CD4-positive, alpha-beta T cell (primary cell): ENCODE results near the gene SIRPB2. TPM values are rescaled to one million over a fixed set of nuclear protein-coding genes. Genes with fewer than 3 reads are reported as not detected.

Source experiments
- ATAC-seq: fragments of 200-7000 bp; cut with Tn5 transposase; one replicate; pipeline ENCODE4 v1.10.0; 2022; ENCODE audit warnings: mild to moderate bottlenecking; ENCODE audit not compliant: poor library complexity
- CTCF ChIA-PET: fragments of 350-600 bp; sonication (Branson Sonifier 250); formaldehyde crosslinking; loops from one replicate; lab custom pipeline; 2021; ENCODE audit warnings: antibody characterized with exemption, inconsistent platforms; lab: Charles Lee
- POLR2A ChIA-PET: fragments of 350-600 bp; sonication (Branson Sonifier 250); formaldehyde crosslinking; loops from one replicate; lab custom pipeline; 2021; ENCODE audit warnings: antibody characterized with exemption, inconsistent platforms; lab: Charles Lee
- DNase-seq, 14 experiments: peaks; one replicate each; pipeline ENCODE4 v3.0.0-alpha.2; 2013 to 2020; ENCODE audit warnings: mixed read lengths in 2 of 14
- H3K27ac ChIP-seq, 2 donors: one replicate each; pipeline versions ENCODE4 v1.5.1 to v1.7.0; 2013; ENCODE audit warnings: low read length in 2 of 2, low read depth in 1 of 2, mild to moderate bottlenecking in 1 of 2
- H3K27me3 ChIP-seq, 2 experiments: 1 replicate in 1 of 2; 2 replicates in 1 of 2; pipeline versions ENCODE4 v1.6.1 to v1.7.0; 2013; ENCODE audit warnings: low read length in 2 of 2, control low read depth in 1 of 2, mild to moderate bottlenecking in 1 of 2, moderate library complexity in 1 of 2; ENCODE audit not compliant: insufficient read depth in 2 of 2, control insufficient read depth in 1 of 2
- H3K36me3 ChIP-seq: one replicate; pipeline ENCODE4 v1.6.1; 2013; ENCODE audit warnings: low read length, control low read depth; ENCODE audit not compliant: insufficient read depth
- H3K4me1 ChIP-seq: one replicate; pipeline ENCODE4 v1.6.1; 2013; ENCODE audit warnings: low read length, control low read depth; ENCODE audit not compliant: insufficient read depth
- H3K4me3 ChIP-seq: one replicate; pipeline ENCODE4 v1.5.1; 2013; ENCODE audit warnings: mild to moderate bottlenecking, low read length, moderate library complexity
- H3K9me3 ChIP-seq, 2 experiments: 1 replicate in 1 of 2; 2 replicates in 1 of 2; pipeline versions ENCODE4 v1.6.1 to v1.7.0; 2013; ENCODE audit warnings: low read length in 2 of 2, mild to moderate bottlenecking in 2 of 2, control low read depth in 1 of 2, moderate library complexity in 1 of 2; ENCODE audit not compliant: control insufficient read depth in 1 of 2, insufficient read depth in 1 of 2
- H3K27ac Mint-ChIP-seq: one replicate; pipeline ENCODE4 v1.8.0; 2020; ENCODE audit warnings: mixed read lengths
- H3K27me3 Mint-ChIP-seq: one replicate; pipeline ENCODE4 v1.8.0; 2021; ENCODE audit warnings: mixed read lengths
- H3K36me3 Mint-ChIP-seq: one replicate; pipeline ENCODE4 v1.8.0; 2021; ENCODE audit warnings: low read depth, mixed read lengths
- H3K4me1 Mint-ChIP-seq: one replicate; pipeline ENCODE4 v1.8.0; 2021; ENCODE audit warnings: low read depth, mixed read lengths
- H3K4me3 Mint-ChIP-seq: one replicate; pipeline ENCODE4 v1.8.0; 2020; ENCODE audit warnings: mild to moderate bottlenecking, mixed read lengths
- H3K9me3 Mint-ChIP-seq: one replicate; pipeline ENCODE4 v1.8.0; 2020; ENCODE audit warnings: mixed read lengths
- CTCF ChIP-seq: fragments of 200-600 bp; IDR thresholded peaks from one replicate; pipeline ENCODE4 v1.8.0; 2022; ENCODE audit warnings: antibody characterized with exemption, mild to moderate bottlenecking
- intact Hi-C, 2 experiments: fragments of 100-400 bp; cut with DNase I in 1 of 2; cut with micrococcal nuclease in 1 of 2; formaldehyde crosslinking; loops; one replicate each; pipeline versions ENCODE4 v1.15.1 to v1.9.0; 2023 to 2025; cut with DNase I, micrococcal nuclease
- polyA plus RNA-seq, 2 donors: library from polyadenylated mRNA; unstranded; fragments of 120-200 nt; gene quantifications; one replicate each; pipeline ENCODE4 v1.2.1, GENCODE V29; 2013
- total RNA-seq, 174 experiments: library from RNA in 2 of 174; stranded (reverse) in 2 of 174; gene quantifications; one replicate each; pipeline ENCODE4 v1.2.3 and lab custom pipeline; 2021 to 2026

SIRPB2 gene
- total RNA-seq (under 1 TPM; 0.20 to 0.49 TPM), total RNA-seq (lab: John Stamatoyannopoulos, UW) (0 to 1.3 (median 0) reads per million in 172 experiments)
- 9.6 TPM for polyA plus RNA-seq (2013, experiment 1 of 2)
- polyA plus RNA-seq (2013, experiment 2 of 2): 4.5 TPM

GRCh38 chr20:1491281-1491840 lies at the start of gene SIRPB2:
Gene SIRPB2, minus strand, starts transcription at chr20:1491420. Its CDS starts 61 bp downstream, at chr20:1491359.
- peaks cover 37% of the 10 kb centered on the region for H3K27me3 Mint-ChIP-seq
- Histone ChIP-seq H3K9me3 (no peaks in the 10 kb centered on the region), H3K4me1 (no peaks in the 10 kb centered on the region), H3K27ac (no peak within 1 kb of the TSS), H3K4me3 (peak within 1 kb of the TSS; percentile 33), H3K27me3 (no peaks in the 10 kb centered on the region), H3K36me3 (no peaks in the 10 kb centered on the region)
- DNase-seq (peak in 3 of 14 experiments; percentile 11 to 48 (median 48)), ATAC-seq (no peak)
- no peak within 1 kb of the TSS for H3K4me3 Mint-ChIP-seq
- H3K9me3 Mint-ChIP-seq: no peaks in the 10 kb centered on the region
- no peaks in the 10 kb centered on the region for H3K36me3 Mint-ChIP-seq
- peaks cover 6% of the 10 kb centered on the region for H3K4me1 Mint-ChIP-seq
- intact Hi-C loops: no loop called here
- ChIA-PET CTCF (interaction anchor here (1.6 kb wide), 1 partner anchor 12 kb away, joined by 8 read pairs; no protein-coding TSS in a partner anchor), POLR2A (no interaction called here)
- TF ChIP-seq CTCF: no peak
- no peak within 1 kb of the TSS for H3K27ac Mint-ChIP-seq

GRCh38 chr20:1539816-1540419 lies 48.7 kb upstream of the SIRPB2 start:
- Mint-ChIP-seq H3K27me3 (no peaks in the 10 kb centered on the region), H3K4me1 (peaks cover 6% of the 10 kb centered on the region), H3K9me3 (peaks cover 7% of the 10 kb centered on the region), H3K27ac (no peak overlapping the region), H3K36me3 (no peaks in the 10 kb centered on the region), H3K4me3 (no peak overlapping the region)
- H3K9me3 ChIP-seq: no peaks in the 10 kb centered on the region
- DNase-seq: no peak
- H3K4me3 ChIP-seq: no peak overlapping the region
- TF ChIP-seq CTCF: no peak
- peaks cover 3% of the 10 kb centered on the region for H3K4me1 ChIP-seq
- ATAC-seq: no peak
- H3K36me3 ChIP-seq: no peaks in the 10 kb centered on the region
- H3K27ac ChIP-seq: no peak overlapping the region
- intact Hi-C loops: loop anchor here in 1 of 2 experiments (10.0 kb wide), 1 partner anchor 195 kb away; no protein-coding TSS in a partner anchor
- ChIA-PET CTCF (no interaction called here), POLR2A (interaction anchor here (0.7 kb wide), 1 partner anchor 156 kb away, joined by 3 read pairs; no protein-coding TSS in a partner anchor)
- no peaks in the 10 kb centered on the region for H3K27me3 ChIP-seq

- DNase-seq: no peak
- peaks cover 6% of the 10 kb centered on the region for H3K4me1 Mint-ChIP-seq
- ChIA-PET POLR2A (no interaction called here), CTCF (no interaction called here)
- Histone ChIP-seq H3K27me3 (no peaks in the 10 kb centered on the region), H3K36me3 (no peaks in the 10 kb centered on the region), H3K4me3 (no peak overlapping the region), H3K4me1 (peaks cover 3% of the 10 kb centered on the region), H3K9me3 (no peaks in the 10 kb centered on the region), H3K27ac (no peak overlapping the region)
- H3K4me3 Mint-ChIP-seq: no peak overlapping the region
- no peak overlapping the region for H3K27ac Mint-ChIP-seq
- no peak for TF ChIP-seq CTCF
- H3K9me3 Mint-ChIP-seq: peaks cover 7% of the 10 kb centered on the region
- no peak for ATAC-seq
- no peaks in the 10 kb centered on the region for H3K36me3 Mint-ChIP-seq
- intact Hi-C loops: loop anchor here in 1 of 2 experiments (10.0 kb wide), 1 partner anchor 196 kb away; no protein-coding TSS in a partner anchor
- no peaks in the 10 kb centered on the region for H3K27me3 Mint-ChIP-seq
These were observed 47.4 kb upstream of the SIRPB2 start for GRCh38 chr20:1538655-1539054.
